SK-N-SH (cell line): ENCODE measurements around the gene ZC3H8.

ENCODE experiments used
- RAD21 ChIP-seq: IDR thresholded peaks from 2 replicates; pipeline ENCODE4 v1.6.1; 2012; ENCODE audit warnings: mild to moderate bottlenecking, low read length
- REST ChIP-seq: IDR thresholded peaks from 2 replicates; pipeline ENCODE4 v1.6.1; 2012; ENCODE audit warnings: mild to moderate bottlenecking, low read depth, low read length, moderate library complexity
- RFX5 ChIP-seq: IDR thresholded peaks from 2 replicates; pipeline ENCODE4 v1.6.1; 2012; ENCODE audit warnings: mild to moderate bottlenecking, improper control_type of control experiment, low read length
- USF1 ChIP-seq: IDR thresholded peaks from 2 replicates; pipeline ENCODE4 v1.4.0; 2012; ENCODE audit warnings: low read depth, borderline replicate concordance

DNA sequence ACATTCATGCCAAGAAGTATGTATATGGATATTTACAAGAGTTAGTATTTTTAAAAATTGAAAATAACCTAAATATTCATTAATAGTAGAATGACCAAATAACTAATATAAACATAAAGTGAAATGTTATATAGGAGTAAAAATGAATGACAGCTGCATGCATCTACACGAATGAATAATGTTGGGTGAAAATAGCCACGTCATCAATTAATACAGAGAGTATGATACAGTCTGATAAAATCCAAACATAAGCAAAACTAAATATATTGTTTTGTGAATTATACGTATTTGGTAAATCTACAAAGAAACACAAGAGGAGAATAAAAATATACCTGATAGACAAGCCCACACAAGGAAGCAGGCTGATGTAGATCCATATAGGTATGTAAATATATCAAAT lies 24.5 kb downstream of the ZC3H8 start:
- TF ChIP-seq RFX5 = no peak
- no peak for TF ChIP-seq USF1
- no peak for TF ChIP-seq RAD21
- no peak for TF ChIP-seq REST
